ENCODE data around the gene EPN2.

- TF ChIP-seq CTCF (IDR thresholded peaks at IDR 0.05), result no peak
- TF ChIP-seq POLR2A (IDR thresholded peaks at IDR 0.05), result no peak
- no peak for TF ChIP-seq EP300 (IDR thresholded peaks at IDR 0.05)
- no peak for TF ChIP-seq POLR2AphosphoS5 (IDR thresholded peaks at IDR 0.05)
Measured at GRCh38 chr17:19313746-19314651, 76.8 kb downstream of the EPN2 start.
